Esophagus squamous epithelium (tissue), 5 donors: ENCODE data around the gene FOXL2NB. TPM values are rescaled to one million over a fixed set of nuclear protein-coding genes. Genes with fewer than 3 reads are reported as not detected.

Source experiments
- DNase-seq: peaks from one replicate; lab custom pipeline; 2025; lab: John Stamatoyannopoulos, UW
- H3K27ac ChIP-seq, 4 donors: fragments of 200-600 bp; sonication (generic); one replicate each; pipeline ENCODE4 v1.5.1; 2016 to 2019; ENCODE audit warnings: mild to moderate bottlenecking in 1 of 4
- H3K27me3 ChIP-seq, 4 donors: fragments of 200-600 bp; sonication (generic); 1 replicate in 3 of 4; 2 replicates in 1 of 4; pipeline versions ENCODE4 v1.5.1 to v1.6.0; 2017 to 2021; ENCODE audit warnings: antibody characterized with exemption in 1 of 4
- H3K36me3 ChIP-seq, 3 donors: fragments of 200-600 bp; sonication (generic); one replicate each; pipeline ENCODE4 v1.5.1; 2016 to 2019
- H3K4me1 ChIP-seq, 3 donors: fragments of 200-600 bp; sonication (generic); one replicate each; pipeline ENCODE4 v1.5.1; 2017 to 2019
- H3K4me3 ChIP-seq, 4 donors: fragments of 200-600 bp; sonication (generic); 1 replicate in 3 of 4; 2 replicates in 1 of 4; pipeline ENCODE4 v1.5.1; 2016 to 2019; ENCODE audit warnings: mild to moderate bottlenecking in 2 of 4, moderate library complexity in 1 of 4
- H3K9me3 ChIP-seq, 3 donors: fragments of 200-600 bp; sonication (generic); one replicate each; pipeline ENCODE4 v1.5.1; 2016 to 2019
- CTCF ChIP-seq, 6 experiments: fragments of 450-650 bp in 4 of 6; fragments of 200-600 bp in 2 of 6; sonication (generic) in 2 of 6; IDR thresholded peaks; one replicate each; pipeline ENCODE4 v1.5.1; 2016 to 2019; ENCODE audit warnings: antibody characterized with exemption in 6 of 6, mild to moderate bottlenecking in 4 of 6, moderate library complexity in 4 of 6
- POLR2A ChIP-seq, 4 donors: fragments of 450-650 bp; IDR thresholded peaks; one replicate each; pipeline ENCODE4 v1.6.1; 2017; ENCODE audit warnings: antibody characterized with exemption in 4 of 4, mild to moderate bottlenecking in 4 of 4, moderate library complexity in 3 of 4
- WGBS, 2 donors: methylation state at CpG; one replicate each; pipeline ENCODE4 v1.1.5; 2018; 5-methylcytosine and 5-hydroxymethylcytosine counted together
- intact Hi-C: fragments of 100-400 bp; cut with DNase I; formaldehyde crosslinking; loops from one replicate; pipeline ENCODE4 v1.15.0; 2022
- total RNA-seq, 4 donors: library from RNA; depleted of rRNA; stranded (reverse); fragments of >200 nt; gene quantifications; one replicate each; pipeline ENCODE4 v1.1.0, GENCODE V29; 2016
- donor health status: DM: yes; HTN: yes; CAD: no.

FOXL2NB gene
- total RNA-seq, 4 donors from 2014 or later, result 0.57 to 1.1 TPM; not detected in 2

- DNase-seq, result no peak
- no peak overlapping the region for H3K4me3 ChIP-seq
- 76 to 97% methylated on average over 3 to 4 of the region's 4 CpGs for WGBS, 2 donors
- H3K36me3 ChIP-seq, result no peaks in the 10 kb centered on the region
- TF ChIP-seq POLR2A (IDR thresholded peaks at IDR 0.05) (no peak), CTCF (IDR thresholded peaks at IDR 0.05) (no peak)
- H3K4me1 ChIP-seq, result peaks cover 39 to 62% (median 51%) of the 10 kb centered on the region in 3 donors
- H3K27me3 ChIP-seq, result peaks cover 43 to 100% (median 83%) of the 10 kb centered on the region in 4 donors
- H3K27ac ChIP-seq, result no peak overlapping the region
- intact Hi-C loops, result no loop called here
- H3K9me3 ChIP-seq, result no peaks in the 10 kb centered on the region
These were observed 4.7 kb upstream of the FOXL2NB start for GRCh38 chr3:138942271-138942670.

GRCh38 chr3:138942861-138943623 is 4.0 kb upstream of the FOXL2NB start:
- H3K4me1 ChIP-seq, result peaks cover 32 to 57% (median 47%) of the 10 kb centered on the region in 3 donors
- no peak for DNase-seq
- intact Hi-C loops, result no loop called here
- H3K27ac ChIP-seq, result no peak overlapping the region
- no peak overlapping the region for H3K4me3 ChIP-seq
- H3K9me3 ChIP-seq, result no peaks in the 10 kb centered on the region
- no peak for TF ChIP-seq CTCF (IDR thresholded peaks at IDR 0.05)
- no peak for TF ChIP-seq POLR2A (IDR thresholded peaks at IDR 0.05)
- H3K27me3 ChIP-seq, result peaks cover 37 to 100% (median 83%) of the 10 kb centered on the region in 4 donors
- WGBS, 2 donors, result 21 to 47% methylated on average over 7 to 12 of the region's 25 CpGs
- no peaks in the 10 kb centered on the region for H3K36me3 ChIP-seq

DNA sequence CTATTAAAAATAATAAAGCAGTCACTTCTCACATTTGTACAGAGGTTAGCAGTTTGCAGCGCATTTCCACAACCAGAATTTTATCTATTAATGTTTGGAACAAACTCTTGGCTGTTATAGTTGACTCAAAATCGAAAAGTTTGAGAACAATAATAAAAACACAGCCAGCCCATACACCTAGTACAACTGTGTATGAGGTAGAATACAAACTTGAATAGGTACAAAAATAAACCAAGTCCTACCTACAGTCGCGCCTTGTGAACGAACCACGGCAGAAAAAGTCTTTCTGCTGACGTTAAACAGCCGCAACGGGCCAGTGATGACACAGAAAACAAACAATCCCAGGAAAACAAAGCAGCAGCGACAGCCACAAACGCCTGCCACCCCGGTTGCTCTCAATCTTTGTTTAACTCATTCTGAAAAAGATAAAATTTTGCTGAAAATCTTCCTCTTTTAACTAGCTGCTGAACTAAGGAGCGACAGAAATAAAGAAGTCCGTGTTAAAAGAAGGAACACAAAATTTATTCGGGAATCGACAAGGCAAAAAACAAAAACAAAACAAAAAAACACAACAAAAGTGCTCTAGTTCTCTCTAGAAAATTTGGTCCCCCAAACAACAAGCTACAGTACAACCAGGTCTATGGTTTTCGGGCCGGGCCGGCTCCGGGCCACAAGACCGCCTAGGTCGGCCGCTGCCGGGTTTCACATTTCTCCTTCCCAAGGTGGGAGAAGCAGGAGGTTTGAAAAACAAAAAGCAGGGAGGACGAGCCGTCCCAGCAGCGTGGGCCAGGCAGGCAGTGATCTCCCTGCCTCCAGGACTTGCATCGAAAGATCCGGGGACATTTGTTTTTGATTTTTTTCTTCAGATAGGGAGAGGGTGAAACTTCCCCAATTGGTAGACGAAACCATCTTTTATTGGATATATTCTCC is 3.0 kb upstream of the FOXL2NB start:
- Histone ChIP-seq H3K36me3 (no peaks in the 10 kb centered on the region), H3K4me1 (peaks cover 22 to 48% (median 37%) of the 10 kb centered on the region in 3 donors), H3K27me3 (peaks cover 27 to 100% (median 79%) of the 10 kb centered on the region in 4 donors), H3K9me3 (no peaks in the 10 kb centered on the region), H3K4me3 (peak overlapping the region in 1 of 4 donors; percentile 26), H3K27ac (no peak overlapping the region)
- WGBS, 2 donors, result 20 to 26% methylated on average over 30 of the region's 30 CpGs
- TF ChIP-seq CTCF (IDR thresholded peaks at IDR 0.05) (no peak), POLR2A (IDR thresholded peaks at IDR 0.05) (no peak)
- no peak for DNase-seq
- intact Hi-C loops, result no loop called here

DNA sequence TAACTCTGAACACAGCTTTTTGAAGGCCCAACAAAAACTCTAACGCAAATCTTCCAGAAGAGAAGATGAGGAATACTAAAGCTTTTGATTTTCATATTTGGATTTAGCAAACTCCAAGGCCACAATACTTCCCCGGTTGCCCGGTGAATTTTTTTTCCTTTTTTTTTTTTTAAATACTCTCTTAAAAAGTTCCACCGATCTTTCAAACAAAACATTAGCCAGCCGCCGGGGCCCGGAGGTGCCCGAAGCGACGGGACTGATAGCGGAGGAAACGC is 2.4 kb upstream of the FOXL2NB start:
- TF ChIP-seq POLR2A (IDR thresholded peaks at IDR 0.05) (no peak), CTCF (IDR thresholded peaks at IDR 0.05) (no peak)
- Histone ChIP-seq H3K9me3 (no peaks in the 10 kb centered on the region), H3K4me3 (peak overlapping the region in 3 of 4 donors; percentile 16 to 59 (median 49)), H3K27me3 (peaks cover 32 to 100% (median 75%) of the 10 kb centered on the region in 4 donors), H3K4me1 (peaks cover 24 to 45% (median 32%) of the 10 kb centered on the region in 3 donors), H3K36me3 (no peaks in the 10 kb centered on the region), H3K27ac (no peak overlapping the region)
- WGBS, 2 donors, result 11 to 34% methylated on average over 3 to 12 of the region's 12 CpGs
- intact Hi-C loops, result no loop called here
- DNase-seq, result no peak
